Measurements from ENCODE around the gene PMIS2.
A peak's percentile ranks its signal among the peaks of the same experiment; 100 is the strongest.

DNA sequence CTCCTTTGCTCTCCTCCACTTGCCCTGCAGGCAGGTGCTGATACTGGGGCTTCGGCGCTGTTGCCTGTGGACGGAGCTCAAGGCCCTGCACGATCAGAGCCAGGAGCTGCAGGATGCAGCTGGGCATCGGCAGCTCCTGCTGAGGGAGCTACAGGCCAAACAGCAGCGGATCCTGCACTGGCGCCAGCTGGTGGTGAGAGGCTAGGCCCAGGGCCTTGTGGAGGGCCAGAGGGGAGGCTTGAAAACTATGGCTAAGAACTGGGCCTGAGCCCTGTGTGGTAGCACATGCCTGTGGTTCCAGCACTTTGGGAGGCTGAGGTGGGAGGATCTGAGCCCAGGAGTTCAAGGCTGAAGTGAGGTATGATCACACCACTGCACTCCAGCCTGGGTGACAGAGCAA, 32.9 kb downstream of the PMIS2 start:
- TF ChIP-seq, protein P1, sequence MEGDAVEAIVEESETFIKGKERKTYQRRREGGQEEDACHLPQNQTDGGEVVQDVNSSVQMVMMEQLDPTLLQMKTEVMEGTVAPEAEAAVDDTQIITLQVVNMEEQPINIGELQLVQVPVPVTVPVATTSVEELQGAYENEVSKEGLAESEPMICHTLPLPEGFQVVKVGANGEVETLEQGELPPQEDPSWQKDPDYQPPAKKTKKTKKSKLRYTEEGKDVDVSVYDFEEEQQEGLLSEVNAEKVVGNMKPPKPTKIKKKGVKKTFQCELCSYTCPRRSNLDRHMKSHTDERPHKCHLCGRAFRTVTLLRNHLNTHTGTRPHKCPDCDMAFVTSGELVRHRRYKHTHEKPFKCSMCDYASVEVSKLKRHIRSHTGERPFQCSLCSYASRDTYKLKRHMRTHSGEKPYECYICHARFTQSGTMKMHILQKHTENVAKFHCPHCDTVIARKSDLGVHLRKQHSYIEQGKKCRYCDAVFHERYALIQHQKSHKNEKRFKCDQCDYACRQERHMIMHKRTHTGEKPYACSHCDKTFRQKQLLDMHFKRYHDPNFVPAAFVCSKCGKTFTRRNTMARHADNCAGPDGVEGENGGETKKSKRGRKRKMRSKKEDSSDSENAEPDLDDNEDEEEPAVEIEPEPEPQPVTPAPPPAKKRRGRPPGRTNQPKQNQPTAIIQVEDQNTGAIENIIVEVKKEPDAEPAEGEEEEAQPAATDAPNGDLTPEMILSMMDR (IDR thresholded peaks at IDR 0.05; ENCODE audit: control extremely low read depth in 1 of 3, insufficient read depth in 1 of 3, low read depth in 1 of 3, low read length in 3 of 3), result peak; percentile 50 to 55 (median 54)
- no peak for TF ChIP-seq TAF7 (optimal IDR thresholded peaks at IDR 0.05; ENCODE audit: borderline replicate concordance, low read depth, low read length)
- TF ChIP-seq MAFK (IDR thresholded peaks at IDR 0.05; ENCODE audit: low read depth, low read length), result no peak
- no peak for TF ChIP-seq RFX5 (IDR thresholded peaks at IDR 0.05; ENCODE audit: borderline replicate concordance, low read depth, low read length)
- TF ChIP-seq EZH2 (IDR thresholded peaks at IDR 0.05; ENCODE audit: low read depth, low read length, severe bottlenecking), result no peak
- no peak for TF ChIP-seq POLR2A (IDR thresholded peaks at IDR 0.05; ENCODE audit: control extremely low read depth in 1 of 2, low read depth in 2 of 2, low read length in 2 of 2)
- no peak for TF ChIP-seq TCF12 (IDR thresholded peaks at IDR 0.05; ENCODE audit: low read depth, low read length)
- TF ChIP-seq, protein P2, sequence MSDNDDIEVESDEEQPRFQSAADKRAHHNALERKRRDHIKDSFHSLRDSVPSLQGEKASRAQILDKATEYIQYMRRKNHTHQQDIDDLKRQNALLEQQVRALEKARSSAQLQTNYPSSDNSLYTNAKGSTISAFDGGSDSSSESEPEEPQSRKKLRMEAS (IDR thresholded peaks at IDR 0.05), result no peak
